Hepatocyte (in vitro differentiated cells): Measurements from ENCODE around the gene NHS.

Experiments used
- EZH2 ChIP-seq: fragments of 200-600 bp; sonication (generic); IDR thresholded peaks from 2 replicates; pipeline ENCODE4 v1.6.1; 2016; ENCODE audit warnings: antibody characterized with exemption, mild to moderate bottlenecking, borderline replicate concordance
- EZH2phosphoT487 ChIP-seq: fragments of 200-600 bp; sonication (generic); IDR thresholded peaks from one replicate; pipeline ENCODE4 v1.6.1; 2018; ENCODE audit warnings: antibody characterized with exemption, mild to moderate bottlenecking, low read depth, moderate library complexity; ENCODE audit not compliant: unreplicated experiment, severe bottlenecking
- TF ChIP-seq, protein P1 (sequence below): fragments of 200-600 bp; sonication (generic); IDR thresholded peaks from 2 replicates; pipeline ENCODE4 v1.5.1; 2016; ENCODE audit warnings: antibody characterized with exemption, mild to moderate bottlenecking; ENCODE audit not compliant: poor library complexity

DNA sequence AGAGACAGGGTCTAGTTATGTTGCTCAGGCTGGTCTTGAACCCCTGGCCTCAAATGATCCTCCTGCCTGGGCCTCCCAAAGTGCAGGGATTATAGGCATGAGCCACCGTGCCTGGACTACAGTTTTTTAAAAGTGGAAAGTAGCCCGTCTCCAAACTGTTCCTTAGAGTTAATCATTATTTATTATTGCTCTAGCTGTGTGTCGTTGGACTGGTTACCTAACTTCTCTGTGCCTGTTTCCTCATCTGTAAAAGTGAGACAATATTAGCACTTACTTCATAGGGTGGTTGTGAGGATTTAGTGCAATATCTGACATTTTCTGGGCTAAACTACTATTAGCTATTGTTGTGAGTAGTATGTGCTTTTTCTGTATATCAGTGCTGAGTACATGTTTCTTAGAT lies 210.0 kb downstream of the NHS start:
- TF ChIP-seq EZH2 (no peak), EZH2phosphoT487 (no peak)
- TF ChIP-seq, protein P1, sequence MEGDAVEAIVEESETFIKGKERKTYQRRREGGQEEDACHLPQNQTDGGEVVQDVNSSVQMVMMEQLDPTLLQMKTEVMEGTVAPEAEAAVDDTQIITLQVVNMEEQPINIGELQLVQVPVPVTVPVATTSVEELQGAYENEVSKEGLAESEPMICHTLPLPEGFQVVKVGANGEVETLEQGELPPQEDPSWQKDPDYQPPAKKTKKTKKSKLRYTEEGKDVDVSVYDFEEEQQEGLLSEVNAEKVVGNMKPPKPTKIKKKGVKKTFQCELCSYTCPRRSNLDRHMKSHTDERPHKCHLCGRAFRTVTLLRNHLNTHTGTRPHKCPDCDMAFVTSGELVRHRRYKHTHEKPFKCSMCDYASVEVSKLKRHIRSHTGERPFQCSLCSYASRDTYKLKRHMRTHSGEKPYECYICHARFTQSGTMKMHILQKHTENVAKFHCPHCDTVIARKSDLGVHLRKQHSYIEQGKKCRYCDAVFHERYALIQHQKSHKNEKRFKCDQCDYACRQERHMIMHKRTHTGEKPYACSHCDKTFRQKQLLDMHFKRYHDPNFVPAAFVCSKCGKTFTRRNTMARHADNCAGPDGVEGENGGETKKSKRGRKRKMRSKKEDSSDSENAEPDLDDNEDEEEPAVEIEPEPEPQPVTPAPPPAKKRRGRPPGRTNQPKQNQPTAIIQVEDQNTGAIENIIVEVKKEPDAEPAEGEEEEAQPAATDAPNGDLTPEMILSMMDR: no peak
